TTC549 (cell line): Measurements from ENCODE around the gene ARID2.

Experiments used
- FAIRE-seq: peaks from 2 replicates; lab custom pipeline; 2012; peaks lifted over from hg19 to GRCh38; lab: Jason Lieb, UNC

Gene ARID2

GRCh38 chr12:45725631-45726602 is 3.6 kb upstream of the ARID2 start:
- peak; percentile 69 for FAIRE-seq

- no peak for FAIRE-seq
Measured at GRCh38 chr12:45726603-45727300, 2.8 kb upstream of the ARID2 start.

GRCh38 chr12:45727301-45727979 is 2.1 kb upstream of the ARID2 start:
- peak; percentile 78 for FAIRE-seq

- FAIRE-seq = no peak
Measured at GRCh38 chr12:45727980-45728629, 1.4 kb upstream of the ARID2 start.

- no peak for FAIRE-seq
Measured at GRCh38 chr12:45728630-45729232, 775 bp upstream of the ARID2 start.

- no peak for FAIRE-seq
Measured at GRCh38 chr12:45730084-45730347, 510 bp downstream of the ARID2 start.

- no peak for FAIRE-seq
Measured at GRCh38 chr12:45730348-45731189, 1.1 kb downstream of the ARID2 start.

GRCh38 chr12:45731190-45731775 is 1.8 kb downstream of the ARID2 start:
- FAIRE-seq = no peak

GRCh38 chr12:45732250-45732649 is 2.7 kb downstream of the ARID2 start:
- no peak for FAIRE-seq

- no peak for FAIRE-seq
Measured at GRCh38 chr12:45732936-45733335, 3.4 kb downstream of the ARID2 start.

GRCh38 chr12:45737638-45738037 is 8.1 kb downstream of the ARID2 start:
- FAIRE-seq = no peak

GRCh38 chr12:45742590-45742989 is 13.1 kb downstream of the ARID2 start:
- FAIRE-seq = no peak

- no peak for FAIRE-seq
Measured at GRCh38 chr12:45743247-45743646, 13.7 kb downstream of the ARID2 start.

GRCh38 chr12:45745861-45746277 is 16.4 kb downstream of the ARID2 start:
- peak; percentile 67 for FAIRE-seq

GRCh38 chr12:45756666-45757065 is 27.2 kb downstream of the ARID2 start:
- no peak for FAIRE-seq

- no peak for FAIRE-seq
Measured at GRCh38 chr12:45757172-45757571, 27.7 kb downstream of the ARID2 start.

- FAIRE-seq = no peak
Measured at GRCh38 chr12:45760333-45760732, 30.8 kb downstream of the ARID2 start.

- peak; percentile 28 for FAIRE-seq
Measured at GRCh38 chr12:45762185-45763110, 32.9 kb downstream of the ARID2 start.

- FAIRE-seq = no peak
Measured at GRCh38 chr12:45763381-45763780, 33.9 kb downstream of the ARID2 start.

- no peak for FAIRE-seq
Measured at GRCh38 chr12:45768194-45768593, 38.7 kb downstream of the ARID2 start.
